ENCODE data around the gene HSD11B1. TPM values are rescaled to one million over a fixed set of nuclear protein-coding genes. Genes with fewer than 3 reads are reported as not detected.
A peak's percentile ranks its signal among the peaks of the same experiment; 100 is the strongest.

Gene HSD11B1
- total RNA-seq, 6 experiments from 2014 or later = not detected

- DNase-seq = no peak
- H3K27ac Mint-ChIP-seq = no peak overlapping the region
These were observed 15.7 kb downstream of the HSD11B1 start for GRCh38 chr1:209720326-209720725.

DNA sequence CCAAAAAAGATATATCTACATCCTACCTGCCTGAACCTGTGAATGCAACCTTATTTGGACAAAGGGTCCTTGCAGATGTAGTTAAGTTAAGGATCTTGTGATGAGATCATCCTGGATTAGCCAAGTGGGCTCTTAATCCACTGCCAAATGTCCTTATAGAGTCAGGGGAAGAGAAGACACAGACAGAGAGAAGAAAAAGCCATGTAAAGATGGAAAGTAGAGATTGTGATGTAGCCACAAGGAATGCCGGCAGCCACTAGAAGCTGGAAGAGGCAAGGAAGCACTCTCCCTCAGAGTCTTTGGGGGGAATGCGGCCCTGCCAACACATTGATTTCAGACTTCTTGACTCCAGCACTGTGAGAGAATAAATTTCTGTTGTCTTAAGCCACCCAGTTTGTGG lies 16.2 kb downstream of the HSD11B1 start:
- H3K4me1 Mint-ChIP-seq (ENCODE audit: low read depth) = peaks cover 7% of the 10 kb centered on the region
- peaks cover 16% of the 10 kb centered on the region for H3K27me3 Mint-ChIP-seq (ENCODE audit: insufficient read depth)
- no peaks in the 10 kb centered on the region for H3K9me3 Mint-ChIP-seq
- H3K4me3 Mint-ChIP-seq = no peak overlapping the region
- H3K36me3 Mint-ChIP-seq (ENCODE audit: low read depth) = no peaks in the 10 kb centered on the region
- H3K27ac Mint-ChIP-seq = no peak overlapping the region
- TF ChIP-seq CTCF (IDR thresholded peaks at IDR 0.05) = no peak
- peak; percentile 13 for DNase-seq

More at GRCh38 chr1:209720326-209720725, 15.7 kb downstream of the HSD11B1 start:
- peaks cover 7% of the 10 kb centered on the region for H3K4me1 Mint-ChIP-seq (ENCODE audit: low read depth)
- no peaks in the 10 kb centered on the region for H3K9me3 Mint-ChIP-seq
- no peak for TF ChIP-seq CTCF (IDR thresholded peaks at IDR 0.05)
- no peaks in the 10 kb centered on the region for H3K36me3 Mint-ChIP-seq (ENCODE audit: low read depth)
- H3K27me3 Mint-ChIP-seq (ENCODE audit: insufficient read depth) = peaks cover 16% of the 10 kb centered on the region
- H3K4me3 Mint-ChIP-seq = no peak overlapping the region

GRCh38 chr1:209721323-209721722 lies 16.7 kb downstream of the HSD11B1 start:
- H3K4me3 Mint-ChIP-seq = no peak overlapping the region
- DNase-seq = no peak
- H3K9me3 Mint-ChIP-seq = no peaks in the 10 kb centered on the region
- peaks cover 16% of the 10 kb centered on the region for H3K27me3 Mint-ChIP-seq (ENCODE audit: insufficient read depth)
- no peak for TF ChIP-seq CTCF (IDR thresholded peaks at IDR 0.05)
- no peaks in the 10 kb centered on the region for H3K36me3 Mint-ChIP-seq (ENCODE audit: low read depth)
- no peak overlapping the region for H3K27ac Mint-ChIP-seq
- peaks cover 7% of the 10 kb centered on the region for H3K4me1 Mint-ChIP-seq (ENCODE audit: low read depth)

DNA sequence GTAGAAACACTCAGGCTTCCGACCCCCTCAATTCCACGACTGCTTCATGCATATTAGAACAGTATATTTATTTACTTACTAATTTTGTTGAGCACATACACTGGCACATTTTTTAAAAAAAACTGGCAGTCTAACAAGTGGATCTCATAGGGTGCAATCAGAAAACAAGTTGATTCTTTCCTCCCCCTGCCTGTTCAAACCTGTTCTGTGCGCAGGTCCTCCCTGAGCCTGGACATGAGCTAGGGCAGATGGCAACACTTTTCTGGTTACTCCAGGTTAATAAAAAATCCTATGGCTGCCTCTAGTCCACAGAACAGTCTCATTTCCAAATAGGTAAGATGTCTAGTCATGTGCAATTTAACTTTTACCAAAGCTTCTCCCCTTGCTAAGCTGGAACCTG lies 18.6 kb downstream of the HSD11B1 start:
- no peak overlapping the region for H3K27ac Mint-ChIP-seq
- no peak for DNase-seq
- no peaks in the 10 kb centered on the region for H3K36me3 Mint-ChIP-seq (ENCODE audit: low read depth)
- H3K9me3 Mint-ChIP-seq = no peaks in the 10 kb centered on the region
- no peak overlapping the region for H3K4me3 Mint-ChIP-seq
- no peak for TF ChIP-seq CTCF (IDR thresholded peaks at IDR 0.05)
- H3K27me3 Mint-ChIP-seq (ENCODE audit: insufficient read depth) = peaks cover 16% of the 10 kb centered on the region
- peaks cover 7% of the 10 kb centered on the region for H3K4me1 Mint-ChIP-seq (ENCODE audit: low read depth)

- Mint-ChIP-seq H3K9me3 (no peaks in the 10 kb centered on the region), H3K27me3 (ENCODE audit: insufficient read depth) (peaks cover 16% of the 10 kb centered on the region), H3K27ac (no peak overlapping the region), H3K4me3 (no peak overlapping the region), H3K4me1 (ENCODE audit: low read depth) (peaks cover 7% of the 10 kb centered on the region), H3K36me3 (ENCODE audit: low read depth) (no peaks in the 10 kb centered on the region)
- no peak for DNase-seq
- no peak for TF ChIP-seq CTCF (IDR thresholded peaks at IDR 0.05)
These were observed 19.4 kb downstream of the HSD11B1 start for GRCh38 chr1:209723756-209724693.
